DMS79 treated with DMSO at 0.1 percent for 48 hours (cell line): ENCODE results near the gene LRRC37B.
"Not testable (repeated sequence)": the region's sequence is repeated elsewhere in the genome, so short reads cannot be mapped to it uniquely, and the experiment has no call there.

Experiments
- DNase-seq: peaks from one replicate; lab custom pipeline; 2025; lab: John Stamatoyannopoulos, UW

LRRC37B gene

GRCh38 chr17:32086833-32087232 lies 79.7 kb downstream of the LRRC37B start:
- DNase-seq, result not testable (repeated sequence)

DNA sequence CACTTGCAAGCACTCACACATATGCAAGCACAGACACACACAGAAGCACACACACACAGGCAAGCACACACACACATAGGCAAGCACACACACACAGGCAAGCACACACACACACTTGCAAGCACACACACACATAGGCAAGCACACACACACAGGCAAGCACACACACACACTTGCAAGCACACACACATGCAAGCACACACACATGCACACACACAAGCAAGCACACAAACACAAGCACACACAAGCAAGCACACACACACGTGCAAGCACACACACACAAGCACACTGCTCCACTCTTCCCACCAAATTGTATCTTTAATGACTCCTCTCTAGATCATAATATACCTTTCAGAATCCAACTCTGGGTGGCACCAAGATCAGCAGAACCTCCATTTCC lies 84.9 kb downstream of the LRRC37B start:
- not testable (repeated sequence) for DNase-seq

DNA sequence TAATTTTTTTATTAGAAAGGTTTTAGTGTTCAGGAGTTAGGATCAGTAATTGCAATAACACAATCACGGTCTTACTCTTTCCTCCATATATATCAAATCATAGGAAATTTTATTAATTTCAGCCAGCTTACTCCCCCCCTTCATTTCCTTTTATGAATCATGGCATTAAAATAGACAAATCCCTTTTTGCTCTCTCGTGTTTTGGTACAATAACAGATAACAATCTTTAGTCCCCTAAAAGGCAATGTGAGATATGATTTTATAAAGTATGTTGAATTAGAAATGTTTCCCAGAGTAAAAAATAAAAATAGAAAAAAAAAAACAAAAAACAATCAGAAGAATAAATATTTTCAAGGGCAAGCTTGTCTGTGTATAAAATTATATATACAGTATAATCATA lies 92.5 kb downstream of the LRRC37B start:
- no peak for DNase-seq

GRCh38 chr17:32100323-32100722 lies 93.1 kb downstream of the LRRC37B start:
- DNase-seq, result not testable (repeated sequence)

DNA sequence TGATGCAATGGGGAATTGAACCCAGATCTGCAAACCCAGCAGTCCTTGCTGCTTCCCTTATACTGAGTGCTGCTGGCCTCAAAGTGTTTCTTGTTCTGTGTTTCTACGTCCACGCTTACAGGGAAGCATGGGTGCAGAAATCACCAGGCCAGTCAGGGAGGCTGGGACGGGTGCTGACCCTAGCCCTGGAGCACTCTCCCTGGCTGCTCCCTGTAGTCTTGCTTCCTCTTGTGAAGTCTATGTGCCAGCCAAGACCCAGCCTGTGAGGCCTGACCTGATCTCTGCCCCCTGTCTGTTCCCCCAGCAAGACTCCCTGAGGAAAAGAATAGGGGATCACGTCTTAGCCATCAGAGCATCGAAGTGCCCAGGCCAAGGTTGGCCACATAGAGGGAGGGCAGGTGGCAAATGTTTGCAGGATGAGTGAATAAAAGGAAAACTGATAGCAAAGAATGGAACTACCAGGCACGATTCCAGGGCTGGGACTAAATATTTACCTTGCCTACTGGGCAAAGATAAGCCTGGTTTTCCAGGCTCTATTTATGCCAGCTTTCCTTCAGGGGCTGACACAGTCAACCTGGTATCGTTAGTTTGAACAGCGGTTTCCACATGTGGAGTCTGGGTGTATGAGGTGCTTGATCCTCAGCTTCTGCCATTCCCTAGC lies 93.9 kb downstream of the LRRC37B start:
- no peak for DNase-seq

GRCh38 chr17:32102172-32102571 lies 95.0 kb downstream of the LRRC37B start:
- DNase-seq, result no peak

DNA sequence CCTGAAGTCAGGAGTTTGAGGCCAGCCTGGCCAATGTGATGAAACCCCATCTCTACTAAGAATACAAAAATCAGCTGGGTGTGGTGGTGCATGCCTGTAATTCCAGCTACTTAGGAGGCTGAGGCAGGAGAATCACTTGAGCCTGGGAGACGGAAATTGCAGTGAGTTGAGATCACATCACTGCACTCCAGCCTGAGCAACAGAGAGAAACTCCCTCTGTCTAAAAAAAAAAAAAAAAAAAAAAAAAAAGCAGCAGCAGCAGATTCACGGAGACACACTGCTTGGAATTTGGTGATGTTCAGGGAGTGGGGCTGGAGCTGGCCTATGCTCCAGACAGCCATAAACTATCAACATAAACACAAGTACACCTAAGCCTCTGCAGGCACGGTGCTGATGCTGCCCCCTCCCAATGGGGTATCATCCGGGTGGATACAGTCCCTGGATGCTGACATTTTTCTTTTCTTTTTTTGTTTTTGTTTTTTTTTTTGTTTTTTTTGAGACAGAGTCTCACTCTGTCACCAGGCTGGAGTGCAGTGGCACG lies 95.5 kb downstream of the LRRC37B start:
- DNase-seq, result no peak
